GM21737 (cell line): ENCODE data around the gene HSPH1.
A peak's percentile ranks its signal among the peaks of the same experiment; 100 is the strongest.

Source experiments
- ATAC-seq: cut with Tn5 transposase; IDR thresholded peaks from one replicate; pipeline ENCODE4 v1.9.1; 2021; ENCODE audit warnings: mild to moderate bottlenecking, moderate library complexity; ENCODE audit not compliant: unreplicated experiment

The HSPH1 gene

DNA sequence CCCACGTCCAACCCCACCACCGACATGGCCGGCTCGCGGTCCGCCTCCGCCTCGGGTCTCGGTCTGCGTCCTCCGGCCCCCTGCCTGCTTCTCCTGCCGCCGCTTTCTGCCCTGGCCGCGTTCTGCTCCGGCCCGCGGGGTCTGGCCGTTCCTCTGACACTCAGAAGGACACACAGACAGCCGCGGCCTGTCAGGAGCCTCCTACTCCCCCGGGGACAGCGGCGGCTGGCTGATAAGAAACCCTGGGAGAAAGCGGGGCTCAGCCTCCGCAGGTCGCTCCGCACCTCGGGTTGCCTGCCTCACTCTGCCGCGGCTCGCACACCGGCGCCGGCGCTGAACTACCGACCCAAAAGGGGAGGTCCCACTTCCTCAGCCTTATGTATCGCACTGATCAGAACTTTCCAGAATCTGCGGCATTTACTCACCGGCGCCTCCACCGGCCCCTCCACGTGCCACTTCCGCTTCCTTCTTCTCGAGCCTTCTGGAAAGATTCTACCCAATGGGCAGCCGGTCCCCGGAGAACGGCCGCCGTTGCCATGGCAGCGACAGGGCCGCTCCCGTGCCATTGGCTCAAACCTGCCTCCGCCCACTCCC lies at the start of gene HSPH1:
TSS of gene HSPH1 (minus strand) at position 348 of the 594 bp plus-strand sequence. CDS start at position 26, 322 bp downstream.
- peak; percentile 76 for ATAC-seq

DNA sequence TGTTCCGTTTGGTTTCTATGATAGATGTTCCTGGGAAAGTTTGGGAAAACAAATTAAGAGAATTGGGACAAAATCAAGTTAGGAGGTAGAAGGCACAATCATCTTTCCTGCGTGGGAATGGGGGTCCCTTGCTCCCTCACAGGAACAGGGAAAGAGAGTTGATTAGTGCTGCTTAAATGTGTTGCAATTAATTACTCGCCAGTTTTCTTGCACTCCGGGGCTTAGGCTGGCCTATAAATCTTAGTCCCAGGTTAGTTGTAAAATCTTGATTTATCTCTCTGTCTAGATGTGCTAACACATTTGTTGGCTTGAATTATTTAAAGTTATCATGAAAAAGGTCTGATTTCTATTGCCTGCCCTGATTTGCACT lies 48.1 kb upstream of the HSPH1 start:
- no peak for ATAC-seq

DNA sequence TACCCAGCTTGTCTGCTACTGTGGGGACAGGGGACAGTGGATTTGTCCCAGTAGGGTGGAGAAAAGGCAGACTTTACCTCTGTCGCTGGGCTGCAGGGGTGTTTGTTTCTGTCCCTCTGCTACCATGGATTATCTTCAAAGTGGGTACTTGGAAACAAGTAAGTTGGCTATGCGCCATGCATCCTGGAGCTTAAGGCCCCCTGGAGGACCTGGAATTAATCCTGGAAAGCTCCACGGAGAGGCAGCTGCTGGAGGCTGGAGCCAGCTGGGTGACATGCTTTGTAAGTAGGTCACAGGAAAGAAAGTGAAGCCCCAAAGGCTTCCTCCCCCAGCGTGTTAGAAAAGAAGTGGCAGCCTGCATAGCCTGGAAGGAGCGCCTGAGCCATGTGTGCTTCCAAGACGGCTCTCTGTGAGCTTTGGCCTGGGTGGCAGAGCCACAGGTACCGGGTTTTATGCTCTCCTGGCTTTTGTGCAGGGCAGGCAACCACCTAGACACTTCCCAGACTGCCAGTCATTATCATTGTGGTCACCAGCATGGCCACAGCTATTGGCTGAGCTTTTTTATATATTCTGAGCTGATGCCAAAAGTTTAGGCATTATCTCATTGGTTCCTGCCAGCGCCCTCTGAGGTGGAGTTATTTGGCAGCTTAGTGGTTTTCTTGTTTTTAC lies 47.6 kb upstream of the HSPH1 start:
- no peak for ATAC-seq

DNA sequence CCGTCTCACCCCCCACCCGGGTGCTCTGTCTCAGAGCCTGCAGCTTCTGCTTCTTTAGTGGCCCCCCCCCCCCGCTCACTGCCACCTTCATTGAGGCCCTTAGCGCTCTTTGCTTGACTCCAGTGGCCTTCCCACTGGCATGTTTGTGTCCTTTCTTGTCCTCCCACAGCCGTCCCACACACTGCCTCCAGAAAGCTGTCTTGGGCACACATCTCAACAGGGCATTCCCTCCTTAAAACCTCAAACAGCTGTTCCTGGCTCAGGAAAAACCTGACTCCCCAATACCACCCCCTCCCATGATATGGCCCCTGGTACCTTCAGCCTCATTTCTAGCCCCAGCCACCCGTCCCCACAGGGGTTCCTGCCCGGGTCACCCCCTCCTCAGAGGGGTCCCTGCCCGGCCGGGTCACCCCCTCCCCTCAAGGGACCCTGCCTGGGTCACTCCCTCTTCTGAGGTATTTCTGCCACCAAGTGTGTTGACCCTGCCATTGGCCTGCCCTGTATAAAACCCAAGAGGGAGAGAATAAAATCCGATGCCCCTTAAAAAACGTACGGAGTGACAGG lies 46.9 kb upstream of the HSPH1 start:
- no peak for ATAC-seq

GRCh38 chr13:31207661-31208552 lies 46.2 kb upstream of the HSPH1 start:
- ATAC-seq, result no peak

- no peak for ATAC-seq
These were observed 42.9 kb upstream of the HSPH1 start for GRCh38 chr13:31204592-31204991.

- ATAC-seq, result no peak
These were observed 39.8 kb upstream of the HSPH1 start for GRCh38 chr13:31201341-31202031.

- ATAC-seq, result peak; percentile 21
These were observed 38.9 kb upstream of the HSPH1 start for GRCh38 chr13:31200637-31200971.

DNA sequence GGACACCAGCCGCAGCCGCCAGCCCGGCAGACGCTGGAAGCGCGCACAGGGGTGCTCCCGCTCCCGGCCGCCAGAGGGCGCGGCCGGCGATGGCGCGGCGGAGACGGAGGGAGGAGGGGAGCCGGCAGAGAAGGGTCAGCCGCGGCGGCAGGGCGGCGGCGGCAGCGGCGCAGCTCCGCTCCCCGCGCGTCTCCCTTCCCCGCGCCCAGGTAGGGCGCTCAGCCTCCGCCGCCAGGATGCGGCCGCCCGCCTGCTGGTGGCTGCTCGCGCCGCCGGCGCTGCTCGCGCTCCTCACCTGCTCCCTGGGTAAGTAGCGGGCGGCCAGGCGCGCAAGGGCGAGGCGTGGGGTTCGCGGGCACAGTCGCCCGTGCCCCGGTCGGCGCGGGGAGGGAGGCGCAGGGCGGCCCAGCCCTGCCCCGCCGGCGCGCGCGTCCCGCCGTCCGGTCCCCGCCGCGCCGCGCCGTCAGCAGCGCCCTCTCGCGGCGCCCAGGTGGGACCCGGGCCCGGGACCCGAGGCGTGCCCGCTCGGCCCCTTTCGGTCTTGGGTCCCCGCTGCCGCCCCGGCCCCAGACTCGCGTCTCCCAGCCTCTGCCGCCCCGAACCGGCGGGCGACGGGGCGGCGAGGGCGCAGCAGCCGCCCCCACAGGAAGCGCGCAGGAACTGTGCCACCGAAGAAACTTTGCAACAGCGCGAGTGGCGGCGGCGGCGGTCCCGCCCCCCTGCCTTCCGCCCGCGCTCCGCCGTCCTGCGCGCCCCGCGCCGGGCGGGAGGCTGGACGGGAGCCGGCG lies 38.3 kb upstream of the HSPH1 start, which contains the start of gene B3GLCT:
TSS of gene B3GLCT (plus strand) at position 127 of the 788 bp plus-strand sequence. CDS start at position 237, 110 bp downstream.
- peak; percentile 84 for ATAC-seq

DNA sequence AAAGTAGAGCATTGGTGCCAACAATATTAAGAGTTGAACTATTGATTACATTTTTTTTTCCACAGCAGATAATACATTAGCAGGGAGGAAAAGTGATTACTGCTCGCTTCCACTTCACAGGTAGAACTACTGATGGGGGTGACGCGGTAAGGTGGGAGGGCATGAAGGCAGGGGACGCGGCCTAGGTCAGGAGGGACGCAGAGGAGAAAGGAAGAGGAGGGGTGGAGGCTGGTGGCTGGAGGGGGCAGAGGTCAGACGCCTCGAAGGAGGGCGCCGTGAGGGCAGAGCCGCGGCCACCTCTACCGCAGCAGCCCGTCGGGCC lies 37.8 kb upstream of the HSPH1 start:
- ATAC-seq, result no peak

- no peak for ATAC-seq
These were observed 36.8 kb upstream of the HSPH1 start for GRCh38 chr13:31198519-31198918.

GRCh38 chr13:31196992-31197391 lies 35.3 kb upstream of the HSPH1 start:
- no peak for ATAC-seq

- ATAC-seq, result no peak
These were observed 33.9 kb upstream of the HSPH1 start for GRCh38 chr13:31195616-31196015.

DNA sequence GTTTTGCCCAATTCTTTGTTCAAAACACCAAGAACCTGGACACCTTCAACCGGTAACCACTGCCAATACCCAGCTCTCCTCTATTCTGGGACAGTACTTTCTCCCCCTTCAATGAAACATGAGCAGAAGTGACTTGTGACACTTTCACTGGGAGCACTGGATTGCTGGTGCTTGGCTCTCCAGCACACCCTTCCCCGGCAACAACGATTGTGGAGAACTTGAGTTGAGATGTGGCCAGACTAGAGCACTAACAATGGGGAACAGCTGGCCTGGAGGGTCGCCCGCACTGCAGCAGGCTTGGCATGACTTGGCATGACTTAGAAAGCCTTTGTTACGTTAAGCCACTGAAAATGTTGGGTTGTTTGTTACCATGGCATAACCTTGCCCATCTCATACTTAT lies 30.6 kb upstream of the HSPH1 start:
- no peak for ATAC-seq

GRCh38 chr13:31191748-31192147 lies 30.0 kb upstream of the HSPH1 start:
- ATAC-seq, result no peak

- ATAC-seq, result no peak
These were observed 23.4 kb upstream of the HSPH1 start for GRCh38 chr13:31184981-31185645.

DNA sequence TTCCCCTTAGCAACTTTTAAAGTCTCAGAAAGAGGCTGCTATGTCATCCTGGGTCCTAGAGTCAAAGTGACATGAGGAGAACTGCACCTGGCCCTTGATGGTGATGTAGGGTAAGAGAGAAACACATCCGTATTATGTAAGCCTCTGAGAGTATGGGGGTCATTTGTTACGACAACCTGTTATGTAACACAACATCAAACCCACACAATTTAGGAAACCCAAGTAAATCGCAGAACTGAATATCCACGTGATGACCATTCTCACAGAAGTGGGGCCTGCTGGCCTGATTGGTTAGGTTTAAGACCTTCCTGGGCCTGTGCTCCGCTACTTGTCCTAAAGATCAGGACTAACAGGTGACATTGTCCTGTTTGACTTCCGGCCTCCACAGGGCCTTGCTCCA lies 22.7 kb upstream of the HSPH1 start:
- ATAC-seq, result no peak

GRCh38 chr13:31182987-31183386 lies 21.3 kb upstream of the HSPH1 start:
- no peak for ATAC-seq

DNA sequence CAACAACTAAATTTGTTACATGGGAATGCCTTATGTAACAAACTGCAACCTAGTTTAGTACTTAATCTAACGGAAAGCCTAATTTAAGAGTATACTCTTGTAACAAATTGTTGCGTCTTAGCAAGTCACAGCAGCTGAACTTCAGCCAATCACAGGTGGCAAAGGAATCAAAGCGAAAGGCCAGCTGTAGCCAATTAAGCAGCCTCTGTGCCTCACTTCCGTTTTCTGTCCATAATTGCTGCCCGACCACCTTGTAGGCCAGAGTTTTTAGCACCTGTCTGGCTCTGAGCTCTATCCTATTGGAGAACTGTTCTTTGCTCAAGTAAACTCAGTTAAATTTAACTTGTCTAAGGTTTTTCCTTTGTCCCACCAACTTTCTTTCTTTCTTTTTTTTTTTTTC lies 18.1 kb upstream of the HSPH1 start:
- ATAC-seq, result no peak

GRCh38 chr13:31179241-31179640 lies 17.5 kb upstream of the HSPH1 start:
- ATAC-seq, result no peak
